ENCODE measurements around the gene ALG1. TPM values are rescaled to one million over a fixed set of nuclear protein-coding genes. Genes with fewer than 3 reads are reported as not detected.
"Not testable (repeated sequence)": the region's sequence is repeated elsewhere in the genome, so short reads cannot be mapped to it uniquely, and the experiment has no call there.

ALG1 gene
- polyA plus RNA-seq, 6 donors from 2014 or later, result 21.9 to 45.3 (median 27.3) TPM

DNA sequence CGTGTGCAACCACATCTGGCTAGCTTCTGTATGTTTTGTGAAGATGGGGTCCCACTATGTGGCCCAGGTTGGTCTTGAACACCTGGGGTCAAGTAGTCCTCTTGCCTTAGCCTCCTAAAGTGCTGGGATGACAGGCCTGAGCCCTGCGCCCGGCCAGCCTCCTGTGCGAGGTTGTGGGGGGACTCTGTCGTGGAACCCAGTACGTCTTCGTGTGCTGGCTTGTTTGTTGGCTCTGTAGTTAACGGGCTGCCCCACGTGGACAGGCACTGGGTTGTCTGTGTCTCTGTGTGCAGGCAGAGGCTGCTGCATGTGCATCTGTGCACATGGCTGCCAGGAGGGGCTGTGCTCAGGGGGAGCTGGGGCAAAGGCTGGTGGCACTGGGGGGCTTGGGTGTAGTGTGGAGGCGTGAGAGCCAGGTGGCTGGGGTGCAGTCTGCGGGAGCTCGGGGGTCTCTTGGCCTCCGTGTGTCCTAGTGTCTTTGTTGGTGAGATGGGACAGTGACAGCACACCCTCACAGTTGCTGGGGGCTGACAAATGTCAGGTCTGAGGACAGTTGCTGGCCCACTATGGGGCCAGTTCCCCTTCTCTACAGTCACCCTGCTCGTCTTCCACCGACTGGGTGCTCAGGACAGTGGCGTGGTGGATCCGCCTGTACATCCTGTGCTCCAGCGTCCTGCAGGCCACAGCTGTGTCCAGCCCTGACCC is 16.6 kb downstream of the ALG1 start:
- H3K36me3 Mint-ChIP-seq, result peaks cover 0 to 14% of the 10 kb centered on the region in 2 donors
- H3K27ac Mint-ChIP-seq, result peak overlapping the region in 1 of 6 donors; percentile 29
- not testable (repeated sequence) for H3K9me3 Mint-ChIP-seq; H3K4me3 Mint-ChIP-seq; ATAC-seq (ENCODE audit: low read depth in 2 of 2); H3K27me3 Mint-ChIP-seq; DNase-seq; H3K4me1 Mint-ChIP-seq

GRCh38 chr16:5088936-5089335 is 17.3 kb downstream of the ALG1 start:
- not testable (repeated sequence) for H3K27me3 Mint-ChIP-seq; ATAC-seq (ENCODE audit: low read depth in 2 of 2); H3K9me3 Mint-ChIP-seq; DNase-seq; H3K4me3 Mint-ChIP-seq; H3K27ac Mint-ChIP-seq
- Mint-ChIP-seq H3K4me1 (peaks cover 6 to 10% (median 7%) of the 10 kb centered on the region in 3 donors), H3K36me3 (peaks cover 0 to 14% of the 10 kb centered on the region in 2 donors)

DNA sequence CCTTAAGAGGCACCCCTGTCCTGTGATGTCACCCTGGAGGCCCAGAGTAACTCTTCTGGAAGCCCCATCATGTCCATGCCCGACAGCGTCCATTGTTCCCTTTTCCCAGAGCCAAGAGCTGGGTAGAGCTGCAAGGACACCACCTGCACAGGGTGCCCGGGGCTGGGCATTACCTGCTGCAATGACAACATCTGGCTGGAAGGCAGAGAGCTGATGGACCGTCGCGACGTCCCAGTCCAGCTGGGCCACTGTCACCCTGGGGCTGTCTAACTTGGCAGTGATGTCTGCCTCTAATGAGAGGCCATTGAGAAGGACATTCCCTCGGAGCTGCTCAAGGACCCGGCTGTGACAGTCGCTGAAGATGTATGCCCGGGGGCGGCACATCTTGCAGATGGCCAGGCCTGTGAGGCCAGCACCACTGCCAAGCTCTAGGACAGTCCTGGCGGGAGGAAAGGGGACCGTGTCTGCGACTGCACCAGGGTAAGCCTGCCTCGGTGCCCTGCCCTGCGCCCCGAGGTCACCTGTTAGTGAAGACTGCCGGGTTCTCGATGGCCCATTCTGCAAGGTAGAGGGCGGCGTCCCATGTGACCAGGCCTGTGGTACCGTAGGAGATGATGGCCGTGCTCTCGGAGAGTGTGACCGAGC is 18.4 kb downstream of the ALG1 start:
- not testable (repeated sequence) for H3K27me3 Mint-ChIP-seq; DNase-seq; H3K36me3 Mint-ChIP-seq; H3K4me3 Mint-ChIP-seq; H3K9me3 Mint-ChIP-seq; ATAC-seq (ENCODE audit: low read depth in 2 of 2)
- Mint-ChIP-seq H3K27ac (peak overlapping the region in 2 of 6 donors; percentile 22 to 36), H3K4me1 (peaks cover 7 to 10% (median 7%) of the 10 kb centered on the region in 3 donors)

DNA sequence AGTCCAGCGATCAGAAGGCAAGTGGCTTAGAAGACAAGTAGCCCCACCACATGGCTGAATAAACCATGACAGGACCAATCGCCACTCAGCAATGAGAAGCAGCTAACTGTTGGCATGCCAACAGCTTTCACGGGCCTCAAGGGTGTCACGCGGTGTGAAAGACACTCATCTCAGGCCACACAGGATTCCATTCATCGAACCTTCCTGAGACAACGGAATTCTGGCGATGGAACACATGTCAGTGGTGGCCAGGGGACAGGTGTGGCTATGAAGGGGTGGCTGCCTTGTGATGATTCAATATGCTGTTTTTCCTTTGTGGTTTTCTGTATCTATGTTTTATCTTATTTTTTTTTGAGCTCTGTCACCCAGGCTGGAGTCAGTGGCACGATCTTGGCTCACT is 18.9 kb downstream of the ALG1 start:
- H3K27me3 Mint-ChIP-seq; H3K9me3 Mint-ChIP-seq; DNase-seq; H3K36me3 Mint-ChIP-seq; H3K4me3 Mint-ChIP-seq; ATAC-seq (ENCODE audit: low read depth in 2 of 2): not testable (repeated sequence)
- Mint-ChIP-seq H3K27ac (peak overlapping the region in 2 of 6 donors; percentile 47 to 72), H3K4me1 (peaks cover 7 to 10% (median 7%) of the 10 kb centered on the region in 3 donors)

DNA sequence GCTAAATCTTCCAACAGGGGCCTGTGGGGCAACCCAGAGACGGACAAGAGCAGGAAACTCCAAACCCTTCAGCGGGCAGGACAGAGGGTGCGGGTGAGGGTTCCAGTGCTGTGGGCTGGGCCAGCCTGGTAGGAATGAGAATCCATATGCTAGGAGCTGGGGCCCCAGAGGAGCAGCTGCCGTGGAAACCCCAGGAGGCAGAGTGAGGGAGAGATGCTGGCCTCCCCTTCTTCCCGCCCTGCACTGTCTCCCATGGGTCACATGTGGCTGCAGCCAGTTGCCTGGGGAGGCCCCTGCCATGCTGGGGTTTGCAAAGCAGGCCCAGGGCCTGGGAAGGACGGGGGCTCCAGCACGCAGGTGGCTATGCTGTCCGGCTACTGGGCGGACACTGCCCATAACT is 21.4 kb downstream of the ALG1 start:
- DNase-seq; ATAC-seq (ENCODE audit: low read depth in 2 of 2); H3K27me3 Mint-ChIP-seq; H3K36me3 Mint-ChIP-seq; H3K9me3 Mint-ChIP-seq: not testable (repeated sequence)
- Mint-ChIP-seq H3K27ac (peak overlapping the region in 1 of 6 donors; percentile 14), H3K4me1 (peaks cover 9 to 21% (median 17%) of the 10 kb centered on the region in 3 donors), H3K4me3 (peak overlapping the region in 1 of 8 donors; percentile 24)

- peaks cover 9 to 22% (median 18%) of the 10 kb centered on the region in 3 donors for H3K4me1 Mint-ChIP-seq
- ATAC-seq (ENCODE audit: low read depth in 2 of 2); H3K27me3 Mint-ChIP-seq; DNase-seq; H3K9me3 Mint-ChIP-seq; H3K27ac Mint-ChIP-seq; H3K36me3 Mint-ChIP-seq: not testable (repeated sequence)
- H3K4me3 Mint-ChIP-seq, result peak overlapping the region in 2 of 8 donors; percentile 35 to 49
These were observed 22.1 kb downstream of the ALG1 start for GRCh38 chr16:5093746-5094145.

DNA sequence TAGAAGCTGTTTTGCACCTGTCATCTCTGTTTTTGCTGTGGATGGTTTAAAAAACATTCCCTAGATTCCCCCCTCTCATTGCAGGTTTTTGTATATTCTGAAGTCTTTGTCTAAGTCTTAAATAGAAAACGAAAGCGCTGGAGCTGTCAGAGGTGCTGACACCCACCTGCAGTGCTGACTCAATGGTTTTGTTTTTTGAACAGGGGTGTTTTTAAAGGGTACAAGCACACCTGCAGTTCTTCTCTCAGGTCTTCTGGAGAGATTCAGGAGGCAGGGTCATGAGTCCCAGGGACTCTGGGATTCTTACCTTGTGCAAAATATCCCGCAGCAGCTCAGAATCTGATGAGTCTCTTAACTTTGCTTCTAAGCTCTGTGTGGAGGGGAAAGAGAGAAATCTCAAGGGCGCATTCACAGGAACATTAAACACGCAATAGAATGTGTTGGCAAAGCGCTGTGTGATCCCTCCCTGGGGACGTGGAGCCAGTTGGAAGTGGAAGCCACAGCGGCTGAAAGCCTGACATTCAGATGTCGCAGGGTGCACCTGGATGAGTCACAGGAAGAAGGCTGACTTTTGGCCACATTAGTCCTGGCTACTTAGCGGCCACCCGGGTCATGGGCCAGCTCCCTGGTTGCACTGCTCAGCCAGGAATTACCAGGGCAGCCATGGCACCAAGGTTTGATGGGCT is 23.6 kb downstream of the ALG1 start:
- H3K27me3 Mint-ChIP-seq; H3K36me3 Mint-ChIP-seq; ATAC-seq (ENCODE audit: low read depth in 2 of 2); H3K27ac Mint-ChIP-seq; H3K9me3 Mint-ChIP-seq; DNase-seq: not testable (repeated sequence)
- H3K4me1 Mint-ChIP-seq, result peaks cover 9 to 26% (median 22%) of the 10 kb centered on the region in 3 donors
- peak overlapping the region in 2 of 8 donors; percentile 25 to 70 for H3K4me3 Mint-ChIP-seq

DNA sequence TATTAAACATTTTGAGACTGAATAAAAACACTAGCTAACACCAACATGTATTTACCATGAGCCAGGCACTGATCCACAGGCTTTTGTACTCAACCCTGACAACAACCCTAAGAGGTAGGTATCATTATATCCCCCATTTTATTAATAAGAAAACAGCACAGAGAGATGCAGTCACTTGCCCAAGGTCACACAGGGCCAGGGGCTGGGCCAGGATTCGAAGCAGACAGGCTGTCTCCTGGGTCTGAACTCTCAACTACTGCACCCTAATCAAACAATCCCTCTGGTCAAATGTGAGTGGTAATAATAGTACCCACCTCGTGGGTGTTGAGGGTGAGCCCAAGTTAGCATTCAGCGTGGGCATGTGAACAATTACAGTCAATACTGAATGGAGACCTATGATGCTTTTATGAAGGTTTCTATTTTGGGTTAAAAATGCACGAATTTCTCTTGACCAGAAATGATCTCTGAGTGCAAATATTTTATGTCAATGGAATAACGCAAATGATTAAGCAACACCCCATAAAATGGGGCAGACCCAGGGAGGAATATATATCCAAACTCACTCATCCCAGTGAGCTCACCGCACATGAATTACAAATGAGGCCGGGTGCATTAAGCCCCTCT is 24.9 kb downstream of the ALG1 start:
- H3K4me1 Mint-ChIP-seq, result peaks cover 9 to 26% (median 22%) of the 10 kb centered on the region in 3 donors
- ATAC-seq (ENCODE audit: low read depth in 2 of 2), result not testable (repeated sequence)

GRCh38 chr16:5097061-5097469 is 25.4 kb downstream of the ALG1 start:
- not testable (repeated sequence) for H3K36me3 Mint-ChIP-seq; ATAC-seq (ENCODE audit: low read depth in 2 of 2); H3K9me3 Mint-ChIP-seq

More for the DNA sequence above, 24.9 kb downstream of the ALG1 start:
- peak overlapping the region in 5 of 6 donors; percentile 89 to 95 (median 93) for H3K27ac Mint-ChIP-seq
- DNase-seq, H3K36me3 Mint-ChIP-seq, H3K9me3 Mint-ChIP-seq: not testable (repeated sequence)
- H3K4me3 Mint-ChIP-seq, result peak overlapping the region; percentile 86 to 99 (median 93)
- H3K27me3 Mint-ChIP-seq, result peaks cover 3 to 12% (median 9%) of the 10 kb centered on the region in 3 donors

DNA sequence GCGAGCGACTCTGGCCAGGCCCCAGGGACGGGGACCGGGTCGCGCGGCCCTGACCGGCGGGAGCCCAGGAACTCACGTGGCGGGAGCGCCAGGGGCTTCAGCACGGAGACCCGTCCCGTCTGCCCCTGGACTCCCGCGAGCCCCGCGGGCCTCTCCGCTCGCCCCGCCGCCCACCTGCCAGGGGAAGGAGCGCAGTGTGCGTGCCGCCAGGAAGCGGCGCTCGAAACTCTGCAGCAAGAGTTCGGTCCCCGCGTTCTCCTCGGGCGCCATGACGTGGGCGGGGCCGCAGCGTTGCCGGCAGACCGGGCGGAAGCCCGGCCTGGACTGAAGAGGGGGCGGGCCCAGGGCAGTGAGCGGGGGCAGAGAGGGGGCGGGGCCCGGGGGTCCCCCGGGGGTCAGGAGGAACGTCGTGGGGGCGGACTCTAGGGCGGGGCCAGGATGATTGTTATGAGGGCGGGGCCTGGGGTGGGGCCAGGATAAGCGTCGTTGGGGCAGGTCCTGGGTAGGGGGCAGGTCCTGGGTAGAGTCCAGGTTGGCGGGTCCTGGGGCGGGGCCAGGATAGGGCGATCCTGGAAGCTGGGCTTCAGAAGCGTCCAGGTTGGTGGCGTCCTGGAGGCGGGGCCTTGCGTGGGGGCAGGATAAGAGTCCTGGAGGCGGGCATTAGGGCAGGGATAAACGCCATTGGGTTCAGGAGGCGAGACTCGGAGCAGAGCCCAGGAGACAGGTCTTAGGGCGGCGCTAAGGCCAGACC is 26.0 kb downstream of the ALG1 start, which contains the start of gene EEF2KMT:
EEF2KMT (minus strand) TSS at position 326 of the 751 bp plus-strand sequence; CDS start at position 270, 56 bp downstream.
- Mint-ChIP-seq H3K27me3 (peaks cover 3 to 17% (median 15%) of the 10 kb centered on the region in 3 donors), H3K4me1 (peaks cover 5 to 19% (median 15%) of the 10 kb centered on the region in 3 donors), H3K27ac (peak within 1 kb of the TSS; percentile 93 to 100 (median 99)), H3K4me3 (peak within 1 kb of the TSS; percentile 87 to 99 (median 98))
- peak; percentile 92 to 93 for ATAC-seq (ENCODE audit: low read depth in 2 of 2)
- DNase-seq, H3K9me3 Mint-ChIP-seq, H3K36me3 Mint-ChIP-seq: not testable (repeated sequence)

More at GRCh38 chr16:5097061-5097469, 25.4 kb downstream of the ALG1 start:
- Mint-ChIP-seq H3K27me3 (peaks cover 3 to 15% (median 14%) of the 10 kb centered on the region in 3 donors), H3K4me1 (peaks cover 9 to 24% (median 20%) of the 10 kb centered on the region in 3 donors), H3K27ac (peak overlapping the region; percentile 57 to 95 (median 92)), H3K4me3 (peak overlapping the region; percentile 86 to 99 (median 93))
- peak; percentile 18 for DNase-seq

- DNase-seq, result peak; percentile 98
These were observed 26.8 kb downstream of the ALG1 start for GRCh38 chr16:5098221-5099159.

More at GRCh38 chr16:5098221-5099159, 26.8 kb downstream of the ALG1 start:
- peak overlapping the region; percentile 93 to 100 (median 99) for H3K27ac Mint-ChIP-seq
- H3K27me3 Mint-ChIP-seq, result peaks cover 3 to 17% (median 15%) of the 10 kb centered on the region in 3 donors
- not testable (repeated sequence) for H3K36me3 Mint-ChIP-seq; H3K9me3 Mint-ChIP-seq; ATAC-seq (ENCODE audit: low read depth in 2 of 2)
- peaks cover 5 to 19% (median 15%) of the 10 kb centered on the region in 3 donors for H3K4me1 Mint-ChIP-seq
- peak overlapping the region; percentile 87 to 99 (median 98) for H3K4me3 Mint-ChIP-seq
